HG02623 (cell line): ENCODE measurements around the gene MTTP.

Source experiments
- ATAC-seq: cut with Tn5 transposase; IDR thresholded peaks from one replicate; pipeline ENCODE4 v1.9.1; 2021; ENCODE audit warnings: moderate library complexity; ENCODE audit not compliant: unreplicated experiment

Gene MTTP

DNA sequence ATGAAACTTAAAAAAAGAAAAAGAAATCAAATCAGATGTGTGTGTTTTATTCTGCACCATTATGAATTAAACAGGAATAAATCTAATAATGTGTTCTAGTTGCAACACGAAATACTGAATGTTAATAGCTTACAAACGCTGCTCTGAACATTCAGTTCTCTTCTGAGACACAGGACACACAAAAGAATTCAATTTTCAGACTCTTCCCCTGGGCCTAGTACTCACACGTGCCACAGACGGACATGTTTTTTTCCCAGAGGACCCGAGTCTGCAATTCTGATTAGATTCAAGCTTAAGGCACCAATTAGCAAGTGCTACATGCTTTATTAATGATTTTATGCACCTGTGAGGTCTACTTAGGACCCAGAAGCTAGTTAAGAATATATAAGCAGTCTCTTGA lies 62.5 kb downstream of the MTTP start:
- ATAC-seq, result no peak

DNA sequence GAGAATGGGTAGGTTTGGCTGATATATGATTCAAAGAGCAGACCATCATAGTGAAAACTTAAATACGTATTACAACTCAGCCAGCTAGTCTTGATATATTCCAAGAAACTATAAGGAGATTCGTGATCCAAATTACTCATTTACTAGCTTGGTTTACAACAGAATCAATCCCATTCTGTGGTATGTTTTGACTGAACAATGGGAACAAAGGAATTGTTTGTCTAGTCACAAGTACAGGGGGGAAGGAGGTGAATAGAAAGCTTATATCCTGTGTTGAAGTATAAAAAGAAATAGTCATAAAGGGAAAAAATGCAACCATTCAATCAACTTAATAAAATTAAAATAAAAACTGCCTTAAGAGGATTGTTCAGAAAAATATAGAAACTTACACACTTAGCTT lies 66.1 kb downstream of the MTTP start:
- ATAC-seq, result no peak

DNA sequence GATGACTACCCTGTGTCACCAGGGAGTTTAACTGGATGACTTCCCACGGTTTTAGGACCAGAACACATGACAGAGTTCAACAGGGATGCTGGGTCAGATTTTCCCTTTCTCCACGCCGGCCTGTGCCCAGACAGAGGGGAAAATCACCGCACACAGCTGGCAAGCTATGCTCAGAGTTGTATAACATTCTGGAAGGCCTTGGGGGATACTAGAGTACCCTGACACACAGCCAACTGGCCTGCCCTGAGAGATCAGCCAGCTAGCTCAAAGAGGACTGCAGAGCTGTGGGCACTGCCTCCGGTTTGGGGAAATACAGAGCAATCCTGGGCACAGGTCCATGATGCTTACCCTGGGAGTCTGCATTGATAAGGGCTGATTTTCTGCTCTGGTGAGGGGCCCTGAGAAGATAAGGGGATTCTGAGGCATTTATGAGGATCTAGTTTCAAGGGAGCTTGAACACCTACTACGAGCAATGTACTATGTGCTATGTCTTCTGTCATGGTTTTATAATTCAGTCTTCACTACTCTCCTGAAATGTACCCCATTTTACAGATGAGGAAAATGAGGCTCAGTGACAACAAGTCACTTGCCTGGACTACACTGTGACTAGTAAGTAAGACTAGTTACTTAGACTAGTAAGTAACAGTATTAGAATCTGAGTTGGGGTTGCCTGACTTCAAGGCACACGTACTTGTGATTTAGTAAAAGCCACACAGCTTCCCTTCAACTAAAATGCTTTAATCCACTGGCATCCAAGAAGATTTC lies 68.3 kb downstream of the MTTP start:
- ATAC-seq, result no peak

DNA sequence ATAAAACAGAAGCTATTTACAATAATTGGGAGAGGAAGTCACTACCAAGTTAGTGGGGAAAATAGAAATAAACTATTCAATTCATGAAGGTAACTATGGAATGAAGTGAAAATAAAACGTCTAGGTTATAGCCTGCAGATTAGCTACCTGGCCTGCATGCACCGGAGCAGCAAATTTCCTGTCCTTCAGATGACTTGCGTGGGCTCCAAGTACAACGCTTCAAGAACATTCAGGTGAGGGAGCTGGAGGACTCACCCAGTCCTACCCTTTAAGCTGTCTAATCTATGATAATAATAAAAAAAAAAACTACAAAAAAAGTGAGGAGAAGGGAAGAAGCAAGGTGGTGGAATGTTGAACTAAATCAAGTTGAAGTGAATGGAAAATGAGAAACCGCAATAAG lies 69.8 kb downstream of the MTTP start:
- ATAC-seq, result no peak

DNA sequence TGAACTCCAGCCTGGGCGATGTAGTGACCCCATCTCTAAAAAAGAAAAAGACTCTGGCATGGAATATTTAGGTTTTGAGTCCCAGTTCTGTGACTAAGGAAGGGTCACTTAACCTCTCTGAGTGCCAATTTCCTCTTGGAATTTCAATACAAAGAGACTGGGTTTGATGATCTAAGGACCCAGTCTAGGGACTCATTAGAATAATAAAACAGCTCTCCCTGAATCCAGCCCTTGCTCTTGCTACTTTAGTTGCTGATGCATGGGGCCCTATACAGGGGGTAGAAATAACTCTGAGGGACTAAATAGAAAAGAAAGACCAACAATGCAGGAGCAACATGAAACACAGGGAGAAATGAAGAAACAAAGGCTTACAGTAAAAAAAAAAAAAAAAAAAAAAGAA lies 70.4 kb downstream of the MTTP start:
- no peak for ATAC-seq

DNA sequence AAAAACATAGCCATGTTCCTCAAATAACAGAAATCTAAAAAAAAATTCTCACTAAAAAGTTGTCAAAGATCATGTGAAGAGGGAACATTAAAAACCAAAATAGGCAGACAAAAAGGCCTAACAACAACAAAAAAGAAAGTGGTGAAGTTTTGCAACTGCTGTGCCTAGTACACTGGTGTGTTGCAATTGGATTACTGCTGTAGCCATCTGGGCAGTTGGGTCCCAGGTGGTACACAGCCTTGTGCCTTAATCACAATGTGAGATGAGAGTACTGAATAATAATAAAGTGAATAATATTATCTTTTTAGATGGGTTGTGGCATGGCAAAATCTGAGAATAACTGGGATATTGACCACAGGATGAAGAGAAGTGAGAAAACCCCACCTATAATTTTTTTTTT lies 71.0 kb downstream of the MTTP start:
- ATAC-seq, result no peak

DNA sequence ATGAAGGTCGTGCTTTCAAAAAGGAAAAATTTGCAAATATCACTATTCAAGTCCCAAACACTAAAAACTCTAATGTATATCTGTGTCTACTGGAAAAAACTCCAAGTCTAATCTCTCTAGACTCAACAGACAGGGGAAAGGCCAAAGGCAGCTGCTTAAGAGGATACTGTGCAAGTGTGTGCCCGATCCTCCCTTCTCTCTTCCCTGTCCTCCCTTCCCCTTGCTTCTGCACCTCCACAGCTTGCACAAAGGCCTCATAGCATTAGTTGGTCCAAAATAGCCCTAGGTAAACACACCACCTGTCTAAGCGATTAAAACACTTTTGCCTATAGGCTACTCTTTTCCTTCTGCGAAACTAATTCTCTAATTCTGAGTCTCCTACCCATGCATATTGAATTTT lies 72.4 kb downstream of the MTTP start:
- ATAC-seq, result no peak

DNA sequence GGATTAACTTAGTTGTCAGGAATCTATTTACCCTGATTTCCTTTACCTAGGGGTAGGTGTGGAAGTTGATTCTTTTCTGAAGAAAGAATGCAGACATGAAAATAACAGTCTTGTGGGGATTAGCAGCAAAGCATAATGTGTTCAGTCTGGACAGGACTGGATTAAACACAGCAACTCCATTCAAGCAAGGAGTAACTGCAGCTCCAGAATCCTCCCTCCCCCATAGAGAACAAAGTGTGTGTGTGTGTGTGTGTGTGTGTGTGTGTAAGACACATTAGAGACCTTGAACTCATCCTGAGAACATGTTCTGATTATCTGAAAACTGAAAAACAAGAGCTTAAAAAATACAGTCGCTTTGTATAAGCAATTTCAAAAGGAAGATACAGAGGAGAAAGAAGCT lies 73.7 kb downstream of the MTTP start:
- ATAC-seq, result no peak

DNA sequence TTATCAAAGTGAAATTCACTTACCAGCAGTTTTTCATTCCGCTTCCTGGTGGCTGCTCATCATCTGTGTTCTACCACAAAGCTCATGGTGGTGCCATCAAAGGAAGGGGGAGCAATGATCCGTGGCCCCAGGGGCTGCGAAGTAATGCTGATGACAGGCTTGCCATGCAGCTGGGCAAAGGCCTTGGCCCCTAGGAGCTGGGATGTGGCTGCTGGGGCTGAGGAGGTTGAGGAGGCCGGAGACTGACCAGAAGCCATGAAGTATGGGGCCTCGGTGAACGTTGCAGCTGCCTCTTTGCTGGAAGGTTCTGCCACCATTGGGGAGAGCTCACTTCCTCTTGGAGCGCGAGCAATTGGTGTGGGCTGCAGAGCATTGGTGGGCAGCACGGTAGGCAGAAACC lies 74.6 kb downstream of the MTTP start:
- ATAC-seq, result no peak

DNA sequence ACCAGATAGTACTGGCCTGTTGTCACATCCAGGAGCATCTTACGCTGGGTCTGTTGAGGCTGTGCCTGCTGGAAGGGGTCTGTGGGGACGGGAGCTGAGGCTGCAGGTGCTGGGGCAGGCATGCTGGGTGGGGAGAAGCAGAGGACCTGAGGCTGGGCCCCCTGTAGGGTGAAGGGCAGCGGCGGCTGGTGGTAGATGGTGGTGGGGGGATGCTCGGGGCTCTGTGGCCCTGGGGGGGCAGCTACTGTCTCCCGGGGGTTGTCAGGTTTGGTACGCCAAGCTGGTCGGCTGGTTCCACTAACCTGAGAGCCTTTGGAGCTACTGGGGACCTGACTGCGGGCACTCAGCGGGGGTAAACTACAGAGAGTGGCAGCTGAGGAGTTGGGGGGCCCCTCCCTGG lies 75.2 kb downstream of the MTTP start:
- no peak for ATAC-seq

DNA sequence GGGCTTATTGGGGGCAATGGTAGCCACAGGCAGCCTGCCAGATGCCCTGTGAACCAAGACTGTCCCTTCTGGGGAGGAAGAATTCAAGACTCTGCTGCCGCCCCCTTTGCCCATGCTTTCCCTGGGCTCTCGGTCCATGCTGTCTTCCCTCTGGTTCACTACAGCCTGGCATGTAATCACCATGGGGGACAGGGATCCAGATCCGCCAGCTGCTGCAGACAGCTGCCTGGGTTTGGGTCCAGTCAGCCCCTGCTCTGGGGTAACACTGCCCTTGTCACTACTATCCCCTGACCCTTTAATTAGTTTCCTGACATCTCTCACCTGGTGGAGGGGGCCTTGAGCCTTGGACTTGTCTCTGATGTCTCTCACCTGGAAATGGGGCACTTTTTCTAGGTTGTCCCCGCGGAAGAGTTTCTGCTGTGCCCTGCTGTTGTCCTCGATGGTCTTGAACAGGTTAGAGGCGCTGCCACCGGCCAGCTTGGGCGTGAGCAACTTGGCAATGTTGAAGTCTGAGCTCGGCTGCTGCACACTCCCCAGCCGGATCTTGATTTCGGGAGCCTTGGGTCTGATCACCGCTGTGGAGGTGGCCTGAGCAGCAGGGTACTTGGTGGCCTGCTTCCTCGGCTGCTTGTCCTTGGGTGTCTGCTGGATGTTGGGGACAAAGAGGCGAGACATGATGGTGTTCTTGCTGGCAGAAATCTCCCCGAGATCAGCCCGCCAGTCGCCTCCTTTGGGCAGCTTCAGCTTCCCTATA lies 76.6 kb downstream of the MTTP start:
- no peak for ATAC-seq

DNA sequence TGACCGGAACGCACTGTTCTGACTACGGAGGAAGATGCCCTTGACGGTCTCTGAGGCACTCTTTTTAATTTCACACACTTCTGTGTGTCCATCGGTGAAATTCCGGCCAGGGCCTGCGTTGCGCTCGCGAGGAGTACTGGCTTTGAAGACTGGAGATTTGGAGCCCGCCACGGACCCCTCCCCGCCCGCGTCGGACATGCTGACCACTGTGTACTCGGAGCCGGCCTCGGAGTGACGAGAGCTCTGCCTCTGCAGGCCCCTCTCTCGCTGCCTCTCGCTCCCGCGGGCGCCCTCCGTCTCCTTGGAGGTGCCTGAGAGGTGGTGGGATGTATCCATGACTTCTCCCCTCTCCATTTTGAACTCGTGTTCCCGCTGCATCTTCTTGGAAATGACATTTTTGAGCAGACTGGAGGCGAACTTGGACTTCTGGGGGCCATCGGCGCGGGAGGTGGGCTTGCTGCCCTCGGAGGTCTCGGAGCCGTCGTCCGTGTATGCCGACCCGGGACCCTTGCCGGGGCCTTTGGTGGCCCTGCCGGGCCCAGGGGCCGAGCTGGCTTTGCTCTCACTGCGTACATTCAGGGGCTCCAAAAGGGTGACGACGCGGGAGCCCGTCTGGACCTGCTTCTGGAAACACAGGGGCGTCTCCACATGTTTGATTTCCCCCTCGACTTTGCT lies 77.3 kb downstream of the MTTP start:
- no peak for ATAC-seq

DNA sequence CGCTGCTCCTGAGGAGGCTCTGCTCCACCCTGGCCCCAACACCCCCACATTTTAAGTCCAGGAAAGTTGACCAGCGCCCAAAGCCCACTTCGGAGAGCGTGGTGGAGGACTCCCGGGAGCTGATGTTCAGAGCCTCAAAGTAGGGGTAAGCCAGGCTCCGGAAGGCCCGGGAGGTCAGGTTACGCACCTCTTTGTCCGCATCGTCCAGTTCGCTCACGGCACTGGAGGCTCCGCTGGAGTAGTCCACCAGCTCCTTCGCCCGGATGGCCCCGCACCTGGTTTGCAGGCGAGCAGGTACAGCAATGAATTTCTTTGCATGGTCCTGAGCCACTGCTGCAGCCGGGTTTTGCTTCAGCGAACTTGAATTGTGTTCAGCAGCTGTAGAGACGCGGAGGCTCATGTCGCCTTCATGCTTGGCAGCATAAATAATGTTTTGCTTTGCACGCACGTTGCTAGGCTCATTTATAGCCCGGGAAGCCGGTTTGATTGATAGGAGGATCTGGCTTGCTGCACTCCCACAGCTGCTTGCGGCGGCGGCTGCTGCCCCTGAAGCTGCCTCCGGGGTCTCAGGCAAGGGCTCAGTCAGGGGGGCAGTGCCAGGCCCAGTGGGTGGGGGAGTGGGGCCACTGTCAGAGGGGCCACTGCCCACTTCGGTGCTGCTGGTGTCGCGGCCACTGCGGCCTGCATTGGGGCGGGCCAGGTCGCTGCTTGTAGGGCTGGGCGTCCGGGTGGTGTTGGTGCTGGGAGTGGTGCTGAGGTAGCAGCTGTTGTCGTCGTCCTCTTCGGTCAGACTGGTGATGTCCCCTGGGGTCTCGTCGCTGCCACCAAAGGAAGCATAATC lies 78.2 kb downstream of the MTTP start:
- no peak for ATAC-seq

DNA sequence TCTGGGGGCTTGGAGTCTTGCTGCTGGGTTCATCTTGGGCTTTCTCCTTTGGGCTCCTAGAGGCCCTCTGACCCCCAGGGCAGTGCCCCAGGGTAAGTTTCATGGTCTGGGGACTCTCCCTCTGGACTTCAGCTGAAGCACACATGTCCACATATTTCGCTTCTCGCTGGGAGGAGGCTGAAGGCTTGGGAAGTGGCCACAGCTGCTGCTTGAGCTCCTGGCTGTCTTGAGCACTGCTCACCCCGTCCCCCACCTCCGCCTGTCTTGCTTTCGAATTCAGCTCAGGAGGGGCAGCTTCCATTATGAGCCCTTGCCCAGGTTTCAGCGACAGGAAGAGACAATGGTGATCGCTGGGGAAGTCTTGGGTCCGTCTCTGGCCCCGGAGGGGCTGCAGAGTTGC lies 79.3 kb downstream of the MTTP start:
- ATAC-seq, result no peak

DNA sequence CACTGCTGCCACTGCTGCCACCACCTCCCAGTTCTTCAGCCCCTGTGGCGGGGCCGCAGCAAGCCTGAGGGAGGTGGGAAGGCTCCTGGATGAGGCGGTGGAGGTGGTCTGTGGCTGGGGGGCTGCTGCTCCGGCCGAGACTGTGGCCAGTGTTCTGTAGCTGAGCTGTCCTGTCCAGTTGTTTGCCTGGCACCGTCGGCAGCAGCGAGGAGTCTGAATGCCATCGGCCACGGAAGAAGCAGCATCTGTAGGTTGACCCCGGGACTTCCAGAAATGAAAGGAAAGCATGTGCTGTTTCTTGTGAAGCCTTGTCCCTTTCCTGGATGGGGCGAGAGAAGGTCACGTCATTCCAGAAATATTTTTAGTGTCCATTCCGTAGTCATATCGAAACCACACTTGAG lies 79.7 kb downstream of the MTTP start:
- no peak for ATAC-seq

DNA sequence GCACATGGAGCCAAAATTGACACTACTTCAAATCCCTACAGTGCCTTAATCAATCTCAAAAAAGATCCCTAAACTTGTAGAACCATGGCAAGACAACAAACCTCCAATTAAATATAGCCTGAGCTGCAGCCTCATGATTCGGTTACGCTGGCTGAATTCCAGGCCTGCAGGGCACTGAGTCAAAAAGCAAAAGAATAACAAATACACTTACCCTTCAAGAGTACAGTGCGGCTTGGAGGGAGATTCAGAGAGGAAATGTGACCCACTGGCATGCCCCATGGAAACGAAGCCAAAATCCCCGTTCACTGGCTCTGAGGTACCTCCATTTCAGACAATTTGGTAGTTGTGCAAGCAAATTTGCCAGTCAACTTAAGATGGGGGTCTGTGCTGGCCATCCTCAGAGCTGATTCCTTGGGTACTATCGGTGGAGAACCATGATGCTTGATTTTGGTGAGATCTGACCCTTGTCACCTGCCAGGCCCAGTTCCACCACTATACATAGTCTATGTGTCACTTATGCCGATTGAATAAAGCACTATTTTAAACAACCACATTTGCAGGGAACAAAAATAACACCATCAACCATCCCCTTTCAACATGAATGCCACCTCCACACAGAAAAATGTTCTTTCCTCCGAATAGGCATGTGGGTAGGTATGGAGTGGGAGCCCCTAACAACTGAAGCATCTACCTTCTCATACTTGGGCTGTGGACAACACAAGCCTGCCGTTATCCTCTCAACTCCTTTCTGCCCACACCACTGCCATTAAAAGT lies 80.9 kb downstream of the MTTP start:
- ATAC-seq, result no peak

DNA sequence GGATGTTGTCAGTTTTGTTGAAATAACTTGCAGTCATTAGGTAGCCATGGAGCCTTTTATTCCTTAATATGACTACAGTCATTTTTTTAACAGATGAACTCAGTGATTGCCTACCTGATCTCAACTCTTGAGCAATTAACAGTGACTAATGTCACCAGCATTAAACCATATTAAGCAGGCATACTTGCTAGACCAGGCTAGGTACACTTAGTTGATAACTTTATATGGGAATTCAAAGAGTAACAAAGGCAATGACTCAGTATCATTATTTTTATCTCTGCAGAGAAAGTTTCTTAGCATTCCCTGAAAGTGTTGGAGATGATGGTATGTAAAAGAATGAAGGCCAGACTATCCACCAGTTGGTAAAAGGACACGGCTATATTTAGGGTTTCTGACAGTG lies 83.2 kb downstream of the MTTP start, which contains the start of gene C4orf54:
TSS of gene C4orf54 (minus strand) at position 31 of the 400 bp plus-strand sequence. CDS start 3,180 bp downstream, outside the sequence.
- ATAC-seq, result no peak

DNA sequence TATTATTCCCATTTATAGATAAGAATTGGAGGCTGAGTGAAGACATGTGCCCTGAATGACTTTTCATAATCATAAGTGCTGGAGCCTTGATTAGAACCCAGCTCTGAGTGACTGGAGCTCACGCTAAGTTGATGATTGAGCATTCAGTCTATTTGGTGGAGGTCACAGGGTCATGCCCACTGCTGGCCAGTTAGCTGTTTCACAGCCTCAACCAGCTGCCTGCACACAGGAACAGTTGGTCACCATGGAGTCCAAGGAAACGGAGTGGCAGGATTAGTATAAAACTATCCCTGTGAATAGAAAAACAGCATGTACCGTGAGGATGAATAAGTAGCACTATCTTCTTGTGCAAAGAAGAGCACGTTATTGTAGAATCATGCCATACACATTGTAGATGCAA lies 84.0 kb downstream of the MTTP start:
- ATAC-seq, result no peak

DNA sequence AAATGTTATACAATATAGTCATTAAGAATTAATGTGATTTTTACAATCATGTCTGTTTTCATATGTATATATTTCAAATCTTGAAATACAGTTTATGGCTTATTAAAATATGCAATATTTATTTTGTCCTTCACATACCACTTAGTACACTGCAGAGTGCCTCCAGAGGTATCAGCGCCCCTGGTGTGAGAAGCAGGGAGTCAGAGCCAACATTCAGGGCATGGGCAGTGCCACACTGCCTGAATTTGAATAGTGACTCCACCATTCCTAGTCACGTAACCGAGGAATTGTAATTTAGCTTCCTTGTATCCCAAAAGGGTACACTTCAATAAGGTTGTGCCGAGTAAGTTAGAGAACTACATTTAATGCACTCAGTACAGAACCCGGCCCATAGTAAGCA lies 87.3 kb downstream of the MTTP start:
- no peak for ATAC-seq

DNA sequence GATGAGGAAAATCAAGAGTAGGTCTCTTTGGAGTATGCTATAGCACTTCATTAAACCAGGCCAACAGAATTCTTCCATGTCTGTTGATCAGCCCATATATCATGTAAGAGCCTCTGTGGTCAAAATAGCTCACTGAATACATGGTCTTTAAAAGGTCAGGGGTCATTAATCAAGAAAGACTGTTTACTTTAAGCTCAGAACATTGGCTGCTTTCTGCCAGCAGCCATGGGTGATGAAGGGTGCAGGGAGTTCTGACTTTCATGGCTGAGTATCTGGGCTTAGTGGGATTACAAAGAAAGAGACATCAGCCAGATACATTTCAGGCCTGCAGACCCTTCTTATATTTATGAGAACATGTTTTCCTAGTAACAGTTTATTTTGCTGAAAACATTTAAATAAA lies 90.1 kb downstream of the MTTP start:
- ATAC-seq, result no peak
